Measurements from ENCODE around the gene ZNF282.

The ZNF282 gene

GRCh38 chr7:149195180-149196150 is at the start of gene ZNF282:
TSS of gene ZNF282 (plus strand) at chr7:149195546. CDS start at chr7:149195590, 44 bp downstream.
- peak within 1 kb of the TSS; percentile 97 for H3K4me3 ChIP-seq (ENCODE audit: low read depth, low read length)
- peak; percentile 67 for TF ChIP-seq CTCF (IDR thresholded peaks at IDR 0.05; ENCODE audit: borderline replicate concordance, insufficient read depth, low read depth, low read length)

DNA sequence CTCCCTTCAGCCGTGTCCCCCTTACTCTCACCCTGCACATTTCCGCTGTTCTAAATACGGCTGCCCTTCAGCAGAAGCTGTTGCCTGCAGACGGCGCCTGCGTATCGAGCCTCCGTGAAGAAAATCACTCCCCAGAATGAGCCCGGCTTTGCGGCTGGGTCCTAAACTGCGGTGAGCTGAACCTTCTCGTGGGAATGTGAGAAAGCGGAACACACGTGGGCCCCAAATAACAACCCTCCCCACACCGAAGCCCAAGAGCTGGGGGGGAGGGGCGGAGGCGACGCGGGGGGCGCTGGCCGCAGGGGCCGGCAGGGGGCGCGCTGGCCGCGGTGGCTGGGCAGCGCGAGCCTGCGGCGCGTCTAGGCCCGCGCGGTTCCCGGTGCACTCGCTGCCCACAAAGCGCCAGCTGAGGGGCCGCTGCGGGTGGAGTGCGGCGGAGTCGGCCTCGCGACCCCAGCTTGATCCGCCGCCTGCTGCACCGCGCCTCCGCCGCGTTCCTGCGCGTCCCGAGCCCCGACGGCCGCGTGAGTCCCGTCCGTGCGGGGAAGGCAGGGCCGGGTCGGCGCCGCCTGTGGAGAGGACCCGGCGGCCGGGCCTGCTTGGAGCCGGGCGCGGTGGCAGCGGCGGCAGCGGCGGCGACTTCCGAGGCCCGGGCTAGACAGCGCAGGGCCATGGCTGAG is 48.1 kb upstream of the ZNF282 start, which contains the start of gene ZNF398:
Gene ZNF398 (plus strand): TSS at position 382 of the 680 bp plus-strand sequence. CDS start 290 bp downstream, at position 672.
- H3K4me3 ChIP-seq (ENCODE audit: low read depth, low read length), result peak within 1 kb of the TSS; percentile 93
- peak; percentile 81 for TF ChIP-seq CTCF (IDR thresholded peaks at IDR 0.05; ENCODE audit: borderline replicate concordance, insufficient read depth, low read depth, low read length)

DNA sequence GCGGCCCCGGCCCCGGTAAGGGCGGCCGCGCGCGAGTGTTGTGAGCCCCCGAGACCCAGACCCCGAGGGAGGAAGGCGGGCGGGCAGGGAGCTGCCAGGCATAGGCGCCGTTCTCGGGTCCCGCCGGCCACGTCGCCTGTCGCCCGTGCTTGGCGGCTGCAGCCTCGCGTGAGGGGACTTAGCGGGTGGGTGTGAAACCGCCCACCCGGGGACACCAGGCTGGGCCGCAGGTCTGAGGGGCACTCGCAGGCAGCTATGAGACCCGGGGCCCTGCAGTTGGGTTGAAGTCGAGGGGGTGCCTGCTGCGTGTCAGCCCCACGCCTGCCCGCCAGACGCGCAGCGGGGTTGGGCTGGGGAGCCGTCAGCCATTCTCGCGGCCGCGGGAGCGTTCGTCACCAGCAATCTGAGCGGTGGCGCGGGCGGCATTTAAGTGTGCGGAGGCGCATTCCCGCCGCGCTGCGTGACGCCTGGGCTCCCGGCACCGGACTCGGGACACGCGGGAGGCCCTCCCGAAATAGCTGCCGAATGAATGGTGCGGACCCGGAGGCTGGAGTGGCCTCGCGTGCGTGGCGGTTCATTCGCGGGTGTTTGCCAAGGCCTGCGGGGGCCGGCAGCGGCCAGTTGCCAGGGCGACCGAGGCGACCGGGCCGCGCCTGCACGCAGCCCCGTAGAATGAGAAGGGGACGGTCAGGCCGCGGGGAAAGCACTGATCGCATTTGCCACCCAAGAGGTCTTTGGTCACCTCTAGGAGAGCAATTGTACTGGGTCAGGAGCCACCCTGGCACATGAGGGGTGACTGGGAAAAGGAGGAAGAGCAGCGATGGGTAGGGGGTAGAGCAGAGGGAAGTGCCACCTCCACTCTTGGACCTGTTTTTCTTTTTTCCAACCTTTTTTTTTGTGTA is 47.3 kb upstream of the ZNF282 start:
- H3K4me3 ChIP-seq (ENCODE audit: low read depth, low read length), result peak overlapping the region; percentile 93
- 0 out of 2 replicates have a peak, but pooled peaks have one; percentile 2 for TF ChIP-seq CTCF (IDR thresholded peaks at IDR 0.05; ENCODE audit: borderline replicate concordance, insufficient read depth, low read depth, low read length)

- H3K4me3 ChIP-seq (ENCODE audit: low read depth, low read length), result no peak overlapping the region
- TF ChIP-seq CTCF (IDR thresholded peaks at IDR 0.05; ENCODE audit: borderline replicate concordance, insufficient read depth, low read depth, low read length), result no peak
Measured at GRCh38 chr7:149150981-149151380, 44.4 kb upstream of the ZNF282 start.

- no peak overlapping the region for H3K4me3 ChIP-seq (ENCODE audit: low read depth, low read length)
- no peak for TF ChIP-seq CTCF (IDR thresholded peaks at IDR 0.05; ENCODE audit: borderline replicate concordance, insufficient read depth, low read depth, low read length)
Measured at GRCh38 chr7:149153346-149153745, 42.0 kb upstream of the ZNF282 start.

DNA sequence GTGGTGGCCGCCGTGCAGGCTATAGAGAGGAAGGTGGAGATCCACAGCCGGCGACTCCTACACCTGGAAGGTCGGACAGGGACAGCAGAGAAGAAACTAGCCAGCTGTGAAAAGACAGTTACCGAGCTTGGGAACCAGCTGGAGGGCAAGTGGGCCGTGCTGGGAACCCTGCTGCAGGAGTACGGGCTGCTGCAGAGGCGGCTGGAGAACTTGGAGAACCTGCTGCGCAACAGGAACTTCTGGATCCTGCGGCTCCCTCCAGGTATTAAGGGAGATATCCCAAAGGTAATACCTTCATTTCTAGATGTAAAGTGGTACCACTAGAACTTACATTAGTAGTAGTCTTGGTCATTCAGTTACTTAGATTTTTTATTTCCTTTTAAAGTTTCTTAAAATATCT is 41.3 kb upstream of the ZNF282 start:
- TF ChIP-seq CTCF (IDR thresholded peaks at IDR 0.05; ENCODE audit: borderline replicate concordance, insufficient read depth, low read depth, low read length), result no peak
- no peak overlapping the region for H3K4me3 ChIP-seq (ENCODE audit: low read depth, low read length)
